Heart left ventricle (tissue), 13 donors: ENCODE results near the gene CARS2.

Experiments used
- POLR2A ChIP-seq, 2 donors: fragments of 450-650 bp; IDR thresholded peaks; one replicate each; pipeline ENCODE4 v1.6.1; 2017; ENCODE audit warnings: antibody characterized with exemption in 2 of 2, mild to moderate bottlenecking in 2 of 2, moderate library complexity in 2 of 2
- TF ChIP-seq, protein P1 (sequence below), 12 donors: fragments of 200-600 bp; sonication (generic) in 4 of 12; IDR thresholded peaks; one replicate each; pipeline versions ENCODE4 v1.5.0 to v1.8.0; 2018 to 2022; ENCODE audit warnings: antibody characterized with exemption in 12 of 12, mild to moderate bottlenecking in 5 of 12
- donor health status: ischemic (EF 13 %, LVEDD 7.1; RV severe dilation, severe dysfunction).
- donor health status: DM: no; HTN: yes; CAD: no.
- donor health status: DM: no; HTN: no; CAD: no.
- donor health status: ischemic (EF 25% LVEDD 6.9; RV normal size, moderate dysfunction).
- donor health status: ischemic (EF 25% LVEDD 5.7; RV mildly dilated, moderate dysfunction).
- donor health status: ischemic (EF 35%, LVEDD 5.7; RV mildly dilated, moderate dysfunction).
- donor health status: nonischemic (EF 11% LVEDD 7.7; RV severe dilation, severe dysfunction).
- donor health status: DM: yes; HTN: yes; CAD: no.
- donor health status: PGD.
- donor health status: ischemic (EF 29% LVEDD 5.4; RV normal size, mild dysfunction).
- donor health status: nonischemic (EF 23%, LVEDD 6.1; RV moderate dilation, normal function).

DNA sequence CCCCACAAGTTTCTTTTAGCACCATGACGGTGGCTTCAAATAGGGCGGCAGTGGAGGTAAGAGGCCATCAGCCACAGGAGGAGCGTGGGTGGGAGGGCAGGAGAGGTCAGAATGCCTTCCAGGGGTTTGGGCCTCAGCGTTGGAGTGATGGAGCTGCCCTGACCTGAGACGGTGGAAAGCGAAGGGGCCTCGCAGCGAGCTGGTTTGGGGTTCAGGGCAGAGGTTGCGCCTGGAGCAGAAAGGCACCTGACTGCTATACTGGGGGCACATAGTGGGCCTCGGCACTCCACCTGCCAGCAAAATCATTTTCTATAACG, 91.0 kb downstream of the CARS2 start:
- TF ChIP-seq, protein P1, sequence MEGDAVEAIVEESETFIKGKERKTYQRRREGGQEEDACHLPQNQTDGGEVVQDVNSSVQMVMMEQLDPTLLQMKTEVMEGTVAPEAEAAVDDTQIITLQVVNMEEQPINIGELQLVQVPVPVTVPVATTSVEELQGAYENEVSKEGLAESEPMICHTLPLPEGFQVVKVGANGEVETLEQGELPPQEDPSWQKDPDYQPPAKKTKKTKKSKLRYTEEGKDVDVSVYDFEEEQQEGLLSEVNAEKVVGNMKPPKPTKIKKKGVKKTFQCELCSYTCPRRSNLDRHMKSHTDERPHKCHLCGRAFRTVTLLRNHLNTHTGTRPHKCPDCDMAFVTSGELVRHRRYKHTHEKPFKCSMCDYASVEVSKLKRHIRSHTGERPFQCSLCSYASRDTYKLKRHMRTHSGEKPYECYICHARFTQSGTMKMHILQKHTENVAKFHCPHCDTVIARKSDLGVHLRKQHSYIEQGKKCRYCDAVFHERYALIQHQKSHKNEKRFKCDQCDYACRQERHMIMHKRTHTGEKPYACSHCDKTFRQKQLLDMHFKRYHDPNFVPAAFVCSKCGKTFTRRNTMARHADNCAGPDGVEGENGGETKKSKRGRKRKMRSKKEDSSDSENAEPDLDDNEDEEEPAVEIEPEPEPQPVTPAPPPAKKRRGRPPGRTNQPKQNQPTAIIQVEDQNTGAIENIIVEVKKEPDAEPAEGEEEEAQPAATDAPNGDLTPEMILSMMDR (IDR thresholded peaks at IDR 0.05), result no peak
- no peak for TF ChIP-seq POLR2A (IDR thresholded peaks at IDR 0.05)
